GM11168 (cell line): ENCODE results near the gene GALNT18.

Source experiments
- in situ Hi-C: fragments of 300-500 bp; cut with MboI; formaldehyde crosslinking; loops from one replicate; pipeline ENCODE4 v1.12.0; 2022; ENCODE audit warnings: low sequenced_read_pairs; ENCODE audit not compliant: unreplicated experiment

The GALNT18 gene

DNA sequence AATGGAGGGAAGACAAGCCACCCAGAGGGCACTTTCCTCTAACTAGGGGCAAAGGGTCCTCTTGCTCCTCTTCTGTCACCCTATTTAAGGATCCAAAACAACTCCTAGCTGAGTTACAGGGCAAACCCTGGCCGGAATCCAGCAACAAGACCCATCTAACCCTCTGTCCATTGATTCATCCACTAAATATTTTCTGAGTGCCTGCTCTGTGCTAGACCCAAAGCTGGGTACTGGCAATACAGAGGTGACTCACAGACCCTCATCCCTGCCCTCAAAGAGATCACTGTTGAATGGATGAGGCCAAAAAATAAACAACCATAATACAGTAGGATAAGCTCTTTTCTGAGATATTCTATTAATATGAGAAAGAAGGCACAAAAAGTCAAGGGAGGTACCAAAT lies 4.3 kb upstream of the GALNT18 start:
- in situ Hi-C loops, result no loop called here

DNA sequence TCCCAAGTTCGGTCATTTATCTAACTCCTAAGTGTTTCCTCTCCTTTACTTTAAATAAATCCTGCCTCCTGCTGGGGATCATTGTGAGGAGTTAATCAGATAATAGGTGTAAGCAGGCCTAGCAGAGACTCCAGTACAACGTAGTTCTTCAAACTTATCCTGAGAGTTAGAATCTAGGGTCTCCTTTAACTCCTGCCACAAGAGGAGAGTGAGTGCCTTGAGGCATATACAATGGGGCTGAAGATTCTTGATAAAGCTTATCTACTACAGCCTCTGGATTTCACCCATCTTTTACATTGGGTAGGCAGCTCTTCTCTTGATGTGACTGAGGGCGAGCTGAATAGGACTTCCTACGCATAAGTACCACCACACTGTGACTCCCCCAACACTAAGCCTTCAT lies 3.1 kb upstream of the GALNT18 start:
- in situ Hi-C loops, result no loop called here

DNA sequence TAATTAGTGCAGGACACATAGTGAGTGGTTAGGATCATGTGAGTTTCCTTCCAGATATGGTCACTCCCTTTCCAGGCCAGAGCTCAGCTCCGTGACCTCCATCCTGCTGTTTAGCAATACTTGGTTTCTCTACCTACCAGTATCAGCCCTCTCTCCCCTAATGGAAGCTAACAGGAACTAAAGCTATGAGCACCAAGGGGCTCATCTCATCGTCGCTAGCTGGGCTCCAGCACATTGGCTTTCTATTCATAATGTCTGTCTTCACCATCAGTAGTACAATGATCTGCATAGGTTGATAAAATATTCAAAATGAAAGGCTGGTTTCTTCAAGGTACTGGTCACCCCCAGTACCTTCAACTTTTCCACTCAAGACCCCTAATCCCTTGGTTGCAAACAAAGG lies 2.4 kb upstream of the GALNT18 start:
- in situ Hi-C loops, result no loop called here

DNA sequence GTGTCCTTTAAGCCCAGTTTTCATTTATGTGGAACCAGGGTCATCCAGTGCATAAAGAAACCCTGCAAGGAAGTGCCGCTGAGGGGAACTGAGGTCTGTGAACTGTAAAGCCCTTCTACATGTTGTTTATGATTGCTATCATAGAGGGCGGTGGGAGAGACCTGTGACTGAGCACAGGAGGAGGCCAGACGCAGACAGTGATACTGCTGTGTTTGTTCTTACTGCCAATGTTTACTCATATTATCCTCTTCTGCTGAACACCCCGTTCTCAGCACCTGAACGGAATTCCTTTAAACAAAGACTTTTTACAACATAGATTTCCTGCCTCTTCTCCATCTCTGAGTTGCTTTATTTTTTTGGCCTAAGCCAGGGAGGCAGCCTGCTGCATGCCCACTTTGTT lies 967 bp upstream of the GALNT18 start:
- in situ Hi-C loops, result no loop called here

DNA sequence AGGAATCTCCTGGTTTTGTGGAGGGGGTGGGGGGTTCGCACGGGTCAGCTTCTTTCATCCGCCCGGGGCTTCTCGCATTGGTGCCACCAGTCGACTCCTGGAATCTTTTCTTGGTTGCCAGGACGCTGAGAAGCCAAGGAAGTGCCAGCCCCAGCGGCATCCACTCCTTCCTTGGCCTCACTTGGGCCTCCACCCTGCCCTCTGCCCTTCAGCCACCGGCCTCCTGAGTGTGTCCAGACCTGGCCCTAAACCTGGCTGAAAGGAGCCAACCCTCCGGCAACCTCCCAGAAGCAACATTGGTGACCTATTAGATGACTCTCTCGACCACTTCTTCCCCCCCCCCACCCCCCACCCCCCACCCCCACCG lies 518 bp upstream of the GALNT18 start:
- in situ Hi-C loops, result no loop called here

DNA sequence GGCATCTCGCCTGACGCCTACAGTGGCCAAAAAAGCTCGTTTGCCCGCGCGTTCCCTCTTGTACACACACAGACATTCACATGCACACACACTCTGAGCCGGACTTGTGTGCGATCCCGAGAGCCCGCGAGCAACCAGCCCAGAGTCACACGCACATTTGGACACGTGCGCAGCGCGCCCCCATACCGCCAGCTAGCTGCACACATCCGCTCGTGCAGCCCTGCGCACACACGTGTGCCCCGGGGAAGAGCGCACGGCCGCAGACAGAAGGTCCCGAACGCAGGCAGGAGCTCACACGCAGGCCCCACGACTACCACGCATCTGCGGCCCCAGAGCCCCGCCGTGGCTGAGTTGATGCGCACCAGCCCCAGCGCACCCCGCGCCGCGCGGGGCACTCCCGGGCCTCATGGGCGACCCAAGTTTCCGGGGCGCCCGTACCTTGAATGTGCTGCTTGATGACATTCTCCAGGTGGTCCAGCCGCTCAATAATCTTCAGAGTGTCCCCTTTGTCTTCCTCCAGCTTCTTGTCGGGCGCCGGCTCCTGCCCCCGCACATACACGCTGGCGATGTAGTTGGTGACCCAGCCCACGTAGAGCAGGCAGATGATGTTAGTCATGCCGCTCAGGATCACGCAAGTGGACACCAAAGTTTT lies 758 bp downstream of the GALNT18 start:
- in situ Hi-C loops, result no loop called here

DNA sequence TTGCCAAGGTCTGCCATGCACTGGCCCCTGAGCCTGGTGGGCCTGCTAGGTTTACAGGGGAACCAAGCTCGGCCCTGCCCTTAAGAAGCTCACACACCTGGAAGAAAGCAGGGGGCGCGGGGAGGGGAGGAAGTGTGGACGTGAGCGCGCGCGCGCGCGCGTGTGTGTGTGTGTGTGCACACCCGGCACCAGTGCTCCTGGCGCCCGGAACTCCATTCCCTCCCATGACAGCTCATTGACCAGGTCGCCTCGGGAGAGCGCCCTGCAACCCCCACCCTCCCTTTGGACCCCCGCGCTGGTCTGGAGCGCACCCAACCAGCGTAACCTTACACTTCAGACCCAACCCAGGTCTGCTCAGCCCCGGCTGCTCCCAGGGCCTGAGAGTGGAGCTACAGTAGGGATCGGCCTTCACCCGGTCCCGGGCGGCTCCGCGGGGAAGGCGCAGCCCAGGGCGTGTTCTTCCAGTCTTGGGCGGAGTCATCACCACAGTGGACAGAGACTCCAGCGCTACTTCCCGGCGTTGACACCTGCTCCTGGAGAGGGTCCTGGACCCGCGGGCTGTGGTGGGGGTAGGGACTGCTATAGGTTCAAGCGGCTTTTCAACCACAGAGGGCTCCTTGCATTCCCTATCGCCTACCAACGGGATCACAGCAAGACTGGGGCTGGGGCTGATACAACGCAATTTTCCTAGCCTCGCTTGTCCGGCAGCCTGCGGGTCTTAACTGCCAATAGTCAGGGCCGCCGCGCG lies 1.5 kb downstream of the GALNT18 start:
- in situ Hi-C loops, result no loop called here

DNA sequence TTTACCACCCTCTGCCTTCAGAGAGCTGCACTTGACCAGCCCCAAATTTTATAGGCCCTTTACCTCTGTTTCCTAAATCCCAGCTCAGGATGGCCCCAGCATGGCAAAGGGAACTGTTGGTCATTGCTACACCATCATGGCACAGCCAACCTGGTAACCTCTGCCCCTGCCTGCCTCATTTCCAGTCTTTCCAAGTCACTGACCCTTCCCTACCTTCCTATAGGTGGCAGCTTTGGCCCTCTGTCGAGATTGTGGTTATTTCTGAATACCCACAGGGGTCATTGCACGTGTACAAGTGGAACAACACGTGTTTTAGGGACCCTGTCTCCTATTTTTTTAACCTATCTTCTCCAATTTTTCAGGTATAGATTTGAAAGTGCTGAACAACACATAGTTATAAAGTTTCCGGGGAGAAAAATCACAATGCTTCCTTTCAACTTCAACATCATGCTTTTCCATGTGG lies 2.8 kb downstream of the GALNT18 start:
- in situ Hi-C loops, result no loop called here

DNA sequence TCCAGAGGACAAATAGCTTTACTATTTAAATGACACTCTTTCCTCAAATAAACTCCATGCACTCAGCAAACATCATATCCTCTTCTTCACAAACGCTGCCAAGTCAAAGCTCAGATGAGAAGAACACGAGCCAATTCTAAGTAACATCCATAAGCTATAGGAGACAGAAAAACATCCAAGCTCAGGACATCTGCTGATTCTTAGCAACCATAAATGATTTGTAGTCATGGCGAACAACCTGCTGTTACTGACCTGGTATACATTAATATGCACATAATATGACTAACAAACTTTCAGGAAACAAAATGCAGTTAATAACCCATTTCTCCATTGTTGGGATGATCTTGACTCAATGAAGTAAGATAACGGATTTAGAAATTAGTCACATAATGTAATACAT lies 6.7 kb downstream of the GALNT18 start:
- in situ Hi-C loops, result no loop called here

DNA sequence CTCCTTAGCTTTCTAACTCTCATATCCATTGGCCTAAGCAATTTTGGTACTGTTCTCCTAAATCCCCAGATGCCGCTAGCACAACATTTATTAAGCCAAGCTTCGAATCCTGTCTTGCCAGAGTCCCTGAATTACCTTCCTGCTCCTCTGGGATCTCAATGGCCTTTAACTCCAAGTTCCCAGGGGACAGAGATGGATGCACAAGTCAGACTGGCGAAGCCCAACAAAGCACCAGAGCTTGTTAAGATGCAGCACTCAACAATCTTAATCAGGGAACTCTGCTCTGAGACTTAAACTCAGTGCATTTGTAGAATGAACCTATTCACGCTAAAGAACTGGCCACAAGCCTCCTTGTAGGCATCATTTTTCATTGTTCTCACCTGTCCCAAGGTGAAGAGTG lies 9.4 kb downstream of the GALNT18 start:
- in situ Hi-C loops, result no loop called here

DNA sequence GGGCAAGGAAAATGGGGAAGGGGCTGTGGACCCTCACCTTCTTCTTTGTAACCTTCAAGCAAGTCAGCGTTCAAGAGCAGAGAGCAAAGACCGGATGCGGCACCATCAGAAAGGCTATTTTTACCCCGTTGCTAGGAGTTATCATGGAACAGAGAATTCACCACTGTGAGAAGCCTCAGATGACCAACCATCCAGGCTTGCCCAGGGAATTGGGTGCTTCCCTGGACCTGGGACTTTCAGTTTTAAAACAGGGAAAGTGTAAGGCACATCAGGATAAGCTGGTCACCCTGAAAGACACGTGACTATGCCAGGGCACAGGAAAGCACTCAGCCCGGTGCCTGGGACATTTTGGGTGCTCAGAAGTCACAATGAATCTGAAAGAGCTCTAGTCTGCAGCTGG lies 10.4 kb downstream of the GALNT18 start:
- in situ Hi-C loops, result no loop called here

DNA sequence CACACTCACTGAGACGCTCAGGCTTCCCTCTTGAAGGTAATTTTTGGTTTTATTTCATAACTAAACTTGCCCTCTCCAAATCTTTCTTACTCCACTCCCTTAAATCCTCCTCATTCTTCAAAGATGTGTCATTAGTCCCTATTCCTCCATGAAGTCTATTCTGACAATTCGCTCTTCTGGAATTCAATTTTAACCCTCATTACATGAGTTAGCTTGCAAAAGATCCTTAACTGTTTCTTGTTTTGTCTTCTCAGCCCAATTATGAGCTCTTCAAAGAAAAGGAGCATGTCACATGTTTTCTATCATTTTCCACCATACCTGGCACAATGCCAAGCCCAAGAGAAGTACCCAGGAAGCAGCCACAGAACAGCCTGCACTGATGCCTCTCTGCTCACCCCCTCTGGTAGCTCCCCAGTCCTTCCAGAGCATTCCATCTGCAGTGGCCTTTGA lies 13.0 kb downstream of the GALNT18 start:
- in situ Hi-C loops, result no loop called here

DNA sequence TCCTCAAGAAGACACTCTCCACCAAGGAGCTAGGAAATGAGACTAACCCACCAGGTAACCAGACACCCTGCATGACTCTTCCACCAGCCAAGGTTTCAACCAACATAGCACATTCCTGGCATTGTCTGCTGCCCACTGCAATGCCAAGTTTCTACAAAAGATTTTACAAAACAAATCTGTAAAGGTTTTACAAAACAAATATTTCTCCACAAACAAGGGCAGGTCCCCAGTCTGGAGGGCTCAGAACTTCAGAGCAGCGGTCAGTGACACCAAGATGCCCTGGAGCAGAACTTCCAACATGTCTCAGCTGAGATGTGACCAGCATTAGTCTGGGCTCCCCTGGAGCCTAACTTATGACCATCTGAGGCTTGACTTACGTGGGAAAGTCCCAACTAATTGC lies 14.0 kb downstream of the GALNT18 start:
- in situ Hi-C loops, result no loop called here

DNA sequence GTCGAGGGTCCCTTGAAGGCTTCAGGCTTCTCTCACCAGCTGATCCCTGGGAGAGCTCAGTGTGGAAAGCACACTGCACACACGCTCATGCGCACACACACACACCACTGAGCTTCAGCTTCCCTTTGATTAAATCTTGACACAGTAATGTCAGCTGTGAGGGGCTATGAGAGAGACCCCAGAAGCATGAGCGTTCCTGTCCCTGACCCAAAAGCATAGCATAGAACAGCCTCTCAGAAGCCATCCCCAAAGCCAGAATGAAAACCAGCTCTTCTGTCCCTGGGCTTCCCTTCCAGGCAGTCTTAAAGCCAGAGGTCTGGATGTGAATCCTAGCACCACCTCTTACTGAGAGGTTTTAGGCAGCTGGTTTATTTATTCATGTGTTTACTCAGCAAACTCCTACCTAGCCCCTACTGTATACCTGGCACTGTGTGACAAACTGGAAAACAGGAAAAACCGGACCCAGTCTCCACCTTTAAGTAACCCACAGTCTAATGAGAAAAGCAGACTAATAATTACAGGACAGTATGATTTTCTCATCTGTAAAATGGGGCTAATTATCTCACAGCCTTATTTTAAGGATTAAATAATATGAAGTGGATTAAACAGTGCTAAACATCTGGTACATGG lies 15.9 kb downstream of the GALNT18 start:
- in situ Hi-C loops, result no loop called here

DNA sequence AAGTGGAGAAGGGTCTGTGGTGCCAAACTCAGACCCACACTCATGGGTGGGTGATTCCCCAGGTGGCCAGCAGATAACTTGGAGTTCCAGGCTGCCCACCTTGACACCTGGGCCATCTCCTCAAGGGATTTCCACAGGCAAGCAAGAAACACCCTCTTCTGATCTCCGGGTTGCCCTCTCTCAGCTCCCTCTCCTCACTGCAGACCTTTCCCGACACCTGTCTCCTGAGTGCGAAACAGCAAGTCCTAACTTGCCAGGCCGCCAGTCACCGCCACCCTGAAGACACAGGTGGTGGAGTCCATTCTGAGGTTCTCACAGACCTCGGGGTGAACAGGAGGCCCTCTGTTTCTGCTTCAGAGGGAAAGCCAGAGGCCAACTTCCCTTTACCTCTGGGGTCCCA lies 16.6 kb downstream of the GALNT18 start:
- in situ Hi-C loops, result no loop called here

DNA sequence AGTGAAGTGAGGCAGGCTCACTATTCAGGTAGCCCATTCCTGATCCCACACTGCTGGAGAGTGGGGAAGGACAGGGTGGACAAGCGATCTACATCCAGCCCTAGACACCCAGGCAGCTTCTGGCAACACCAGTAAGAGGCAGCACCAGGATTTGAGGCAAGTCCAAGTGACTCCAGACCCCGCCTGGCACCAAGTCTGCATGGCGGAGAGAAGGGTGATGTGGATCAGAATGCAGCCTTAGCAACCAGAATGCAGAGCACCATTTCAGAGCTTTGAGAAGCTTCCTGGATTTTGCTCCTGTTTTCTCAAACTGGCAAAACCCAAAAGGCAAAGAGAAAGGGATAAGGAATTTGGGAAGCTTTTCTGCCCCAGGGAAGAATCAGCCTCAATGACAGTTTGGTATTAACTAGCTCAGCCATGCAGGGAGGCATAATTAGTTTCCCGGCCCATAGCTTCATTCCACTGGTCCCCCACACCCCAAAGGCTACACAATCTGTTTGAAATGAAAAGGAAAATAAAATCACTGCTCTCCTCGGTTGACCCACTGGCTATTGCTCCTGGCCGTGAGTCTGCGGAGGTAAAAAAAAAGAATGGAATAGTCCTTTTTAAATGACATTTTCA lies 17.3 kb downstream of the GALNT18 start:
- in situ Hi-C loops, result no loop called here

DNA sequence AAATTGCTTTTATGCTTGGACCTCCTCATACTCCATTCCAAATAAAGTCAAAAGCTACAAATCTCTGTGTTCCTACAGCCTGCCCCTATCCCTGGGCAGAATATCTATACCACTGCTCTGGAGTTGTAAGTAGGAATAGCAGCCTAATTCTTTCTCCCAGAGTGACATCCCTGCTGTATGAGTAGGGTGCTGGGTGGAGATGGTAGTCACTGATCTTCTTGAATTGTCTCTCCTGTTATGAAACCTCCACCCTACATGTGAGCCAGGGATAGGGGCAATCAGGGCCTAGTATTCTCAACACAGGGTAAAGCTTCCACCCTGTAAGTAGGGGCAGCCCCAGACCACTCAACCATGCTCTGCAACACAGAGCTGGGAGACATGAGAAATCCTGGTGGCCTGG lies 19.8 kb downstream of the GALNT18 start:
- in situ Hi-C loops, result no loop called here

DNA sequence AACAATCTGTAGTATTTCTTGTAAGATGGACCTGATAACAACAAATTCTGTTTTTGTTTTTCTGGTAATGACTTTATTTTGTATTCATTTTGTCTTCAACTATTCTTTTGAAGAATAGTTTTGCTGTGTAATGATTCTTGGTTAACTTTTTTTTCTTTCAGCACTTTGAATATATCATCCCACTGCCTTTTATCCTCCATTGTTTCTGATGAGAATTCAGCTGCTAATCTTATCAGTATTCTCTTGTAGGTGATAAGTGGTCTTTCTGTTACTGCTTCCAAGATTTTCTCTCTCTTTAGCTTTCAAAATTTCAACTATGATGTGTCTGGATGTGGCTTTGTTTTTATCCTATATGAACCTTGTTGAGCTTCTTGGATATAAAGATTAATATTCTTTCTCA lies 21.5 kb downstream of the GALNT18 start:
- in situ Hi-C loops, result no loop called here

DNA sequence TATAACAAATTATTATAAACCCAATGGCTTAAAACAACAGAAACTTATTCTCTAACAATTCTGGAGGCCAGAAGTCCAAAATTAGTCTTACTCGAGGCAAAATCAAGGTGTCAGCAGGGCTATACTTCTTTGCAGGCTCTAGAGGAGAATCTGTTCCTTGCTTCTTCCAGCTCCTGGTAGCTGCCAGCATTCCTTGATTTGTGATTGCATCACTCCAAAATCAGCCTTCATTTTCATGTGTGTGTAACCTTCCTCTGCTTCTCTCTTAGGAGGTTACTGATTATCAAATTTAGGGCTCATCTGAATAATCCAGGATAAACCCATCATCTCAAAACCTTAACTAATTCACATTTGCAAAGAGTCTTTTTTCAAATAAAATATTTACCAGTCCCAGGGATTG lies 23.6 kb downstream of the GALNT18 start:
- in situ Hi-C loops, result no loop called here

DNA sequence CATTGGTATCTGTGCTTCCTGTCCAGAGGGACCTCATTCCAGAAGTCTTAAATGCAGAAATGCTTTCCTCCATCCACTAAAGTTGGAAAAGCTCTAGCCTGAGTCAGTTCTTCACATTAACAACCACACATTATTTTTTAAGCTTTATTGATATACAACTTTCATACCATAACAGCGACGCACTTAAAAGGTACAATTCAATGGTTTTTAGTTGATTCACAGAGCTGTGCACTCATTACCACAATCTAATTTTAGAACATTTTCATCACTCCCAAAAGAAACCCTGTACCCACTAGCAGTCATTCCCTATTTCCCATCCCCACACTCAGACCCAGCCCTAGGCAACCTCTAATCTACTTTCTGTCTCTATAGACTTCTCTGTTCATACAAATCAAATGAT lies 27.6 kb downstream of the GALNT18 start:
- in situ Hi-C loops, result no loop called here

DNA sequence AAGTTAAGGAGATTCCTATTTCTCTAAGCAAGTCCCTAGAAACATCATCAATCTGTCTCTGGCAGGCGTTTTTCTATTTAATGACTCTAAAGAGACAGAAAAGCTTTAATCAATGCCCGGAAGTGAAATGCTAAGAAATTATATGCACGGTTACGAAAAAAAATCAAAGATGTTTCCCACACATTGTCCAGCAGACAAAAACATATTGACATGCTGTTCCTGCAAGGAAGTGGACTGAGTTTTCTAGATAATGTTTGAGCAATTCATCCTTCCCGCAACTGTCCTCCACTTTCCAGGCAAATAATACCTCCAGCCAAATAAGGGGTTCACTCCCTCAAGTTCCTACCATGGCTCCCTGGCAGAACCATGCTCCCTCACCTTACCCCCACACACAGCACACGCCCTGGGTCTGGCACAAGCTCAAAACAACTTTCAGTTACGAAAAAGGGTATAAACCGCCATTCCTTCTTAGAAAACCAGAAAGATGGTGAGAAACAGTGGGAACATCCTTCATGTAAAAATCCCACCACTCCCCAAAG lies 29.6 kb downstream of the GALNT18 start:
- in situ Hi-C loops, result no loop called here
